GM12891 (cell line): ENCODE measurements around the gene ERN2. TPM values are rescaled to one million over a fixed set of nuclear protein-coding genes. Genes with fewer than 3 reads are reported as not detected.
"Not testable (repeated sequence)": the region's sequence is repeated elsewhere in the genome, so short reads cannot be mapped to it uniquely, and the experiment has no call there.

ENCODE experiments used
- DNase-seq: peaks from one replicate; pipeline ENCODE4 v3.0.0; 2011; ENCODE audit warnings: low spot score; ENCODE audit not compliant: insufficient read length
- FAIRE-seq: peaks from 2 replicates; lab custom pipeline; 2011; peaks lifted over from hg19 to GRCh38; lab: Jason Lieb, UNC
- PAX5 ChIP-seq: IDR thresholded peaks from 2 replicates; pipeline ENCODE4 v1.6.1; 2011; ENCODE audit warnings: low read length, moderate library complexity, mild to moderate bottlenecking; ENCODE audit not compliant: insufficient read depth, severe bottlenecking
- POLR2A ChIP-seq: IDR thresholded peaks from 2 replicates; pipeline ENCODE4 v1.6.1; 2011; ENCODE audit warnings: low read depth, low read length, control low read depth
- POLR2AphosphoS5 ChIP-seq: IDR thresholded peaks from 2 replicates; pipeline ENCODE4 v1.6.1; 2011; ENCODE audit warnings: low read depth, low read length, control low read depth
- POU2F2 ChIP-seq: IDR thresholded peaks from 2 replicates; pipeline ENCODE4 v1.6.1; 2011; ENCODE audit warnings: low read depth, mild to moderate bottlenecking, control low read depth, low read length, moderate library complexity
- SPI1 ChIP-seq: IDR thresholded peaks from 2 replicates; pipeline ENCODE4 v1.6.1; 2011; ENCODE audit warnings: low read depth, low read length, control low read depth
- TAF1 ChIP-seq: IDR thresholded peaks from 2 replicates; pipeline ENCODE4 v1.6.1; 2011; ENCODE audit warnings: low read depth, low read length, control low read depth
- polyA plus RNA-seq: library from polyadenylated mRNA; unstranded; fragments of >200 nt; gene quantifications from one replicate; pipeline ENCODE4 v1.2.1, GENCODE V29; 2012; ENCODE audit warnings: low read depth, missing spikeins, inconsistent platforms; ENCODE audit not compliant: missing spikeins

The ERN2 gene
- polyA plus RNA-seq, result 0.05 TPM

GRCh38 chr16:23712976-23713375, at the start of gene ERN2:
ERN2 (minus strand) TSS chr16:23713222; CDS start chr16:23713187, 35 bp downstream.
- FAIRE-seq, result no peak
- TF ChIP-seq TAF1, result no peak
- TF ChIP-seq POLR2AphosphoS5, result no peak
- no peak for TF ChIP-seq SPI1
- no peak for TF ChIP-seq POU2F2
- TF ChIP-seq PAX5, result no peak
- no peak for TF ChIP-seq POLR2A
- DNase-seq, result no peak

GRCh38 chr16:23757937-23758619, 45.1 kb upstream of the ERN2 start:
- no peak for FAIRE-seq
- TF ChIP-seq TAF1 (no peak), PAX5 (no peak), SPI1 (no peak)
- no peak for DNase-seq

- FAIRE-seq (no peak), DNase-seq (no peak)
- TF ChIP-seq PAX5 (no peak), POU2F2 (no peak), POLR2AphosphoS5 (no peak), TAF1 (no peak), POLR2A (no peak), SPI1 (no peak)
Measured at GRCh38 chr16:23757116-23757515, 44.1 kb upstream of the ERN2 start.

GRCh38 chr16:23755484-23755809, 42.4 kb upstream of the ERN2 start:
- no peak for TF ChIP-seq PAX5
- TF ChIP-seq POLR2AphosphoS5, result no peak
- TF ChIP-seq TAF1, result no peak
- no peak for TF ChIP-seq POU2F2
- no peak for TF ChIP-seq SPI1
- no peak for TF ChIP-seq POLR2A
- DNase-seq (no peak), FAIRE-seq (no peak)

- DNase-seq, result no peak
- FAIRE-seq, result no peak
Measured at GRCh38 chr16:23754594-23755483, 41.8 kb upstream of the ERN2 start, which contains the start of gene CHP2. CHP2 (plus strand) TSS chr16:23755026; CDS start chr16:23755050, 24 bp downstream.

GRCh38 chr16:23753908-23754593, 41.0 kb upstream of the ERN2 start:
- no peak for FAIRE-seq
- TF ChIP-seq POLR2A (no peak), TAF1 (no peak)
- no peak for DNase-seq

More at GRCh38 chr16:23754594-23755483, 41.8 kb upstream of the ERN2 start, which contains the start of gene CHP2:
- TF ChIP-seq POLR2A (no peak), PAX5 (no peak), SPI1 (no peak)

GRCh38 chr16:23751053-23751452, 38.0 kb upstream of the ERN2 start:
- not testable (repeated sequence) for FAIRE-seq, DNase-seq

GRCh38 chr16:23748630-23749029, 35.6 kb upstream of the ERN2 start:
- FAIRE-seq (no peak), DNase-seq (no peak)
- no peak for TF ChIP-seq TAF1
- no peak for TF ChIP-seq POU2F2
- TF ChIP-seq POLR2A, result no peak
- no peak for TF ChIP-seq POLR2AphosphoS5
- TF ChIP-seq PAX5, result no peak
- no peak for TF ChIP-seq SPI1

- TF ChIP-seq TAF1 (no peak), SPI1 (no peak), POLR2A (no peak), POLR2AphosphoS5 (no peak), POU2F2 (no peak), PAX5 (no peak)
- FAIRE-seq (no peak), DNase-seq (no peak)
Measured at GRCh38 chr16:23745263-23745662, 32.2 kb upstream of the ERN2 start.

- DNase-seq, result no peak
- no peak for TF ChIP-seq TAF1
- TF ChIP-seq PAX5, result no peak
- TF ChIP-seq POLR2A, result no peak
- no peak for TF ChIP-seq SPI1
- no peak for FAIRE-seq
Measured at GRCh38 chr16:23742766-23743165, 29.7 kb upstream of the ERN2 start.
